Peyer's patch (tissue), 4 donors: Measurements from ENCODE around the gene RBMS1. TPM values are rescaled to one million over a fixed set of nuclear protein-coding genes. Genes with fewer than 3 reads are reported as not detected.

Experiments
- DNase-seq, 3 donors: peaks; one replicate each; pipeline ENCODE4 v3.0.0-alpha.2; 2017 to 2019
- H3K27ac ChIP-seq, 4 donors: fragments of 200-600 bp; sonication (generic); one replicate each; pipeline ENCODE4 v1.5.1; 2016 to 2019
- H3K27me3 ChIP-seq, 2 donors: fragments of 200-600 bp; sonication (generic); one replicate each; pipeline ENCODE4 v1.5.1; 2019
- H3K36me3 ChIP-seq, 3 donors: fragments of 200-600 bp; sonication (generic); one replicate each; pipeline ENCODE4 v1.5.1; 2016 to 2019
- H3K4me1 ChIP-seq, 4 donors: fragments of 200-600 bp; sonication (generic); one replicate each; pipeline ENCODE4 v1.5.1; 2016 to 2019
- H3K4me3 ChIP-seq, 4 donors: fragments of 200-600 bp; sonication (generic); 1 replicate in 3 of 4; 2 replicates in 1 of 4; pipeline ENCODE4 v1.5.1; 2016 to 2019; ENCODE audit warnings: mild to moderate bottlenecking in 1 of 4
- H3K9me3 ChIP-seq, 4 donors: fragments of 200-600 bp; sonication (generic); one replicate each; pipeline ENCODE4 v1.5.1; 2016 to 2019; ENCODE audit warnings: mild to moderate bottlenecking in 1 of 4
- CTCF ChIP-seq, 6 experiments: fragments of 450-650 bp in 4 of 6; fragments of 200-600 bp in 2 of 6; sonication (generic) in 1 of 6; IDR thresholded peaks; one replicate each; pipeline ENCODE4 v1.5.1; 2017 to 2019; ENCODE audit warnings: antibody characterized with exemption in 6 of 6, mild to moderate bottlenecking in 3 of 6, moderate library complexity in 1 of 6
- POLR2A ChIP-seq, 2 donors: fragments of 450-650 bp; IDR thresholded peaks; one replicate each; pipeline ENCODE4 v1.5.1; 2017; ENCODE audit warnings: antibody characterized with exemption in 2 of 2, mild to moderate bottlenecking in 2 of 2, moderate library complexity in 2 of 2
- total RNA-seq, 4 donors: library from RNA; depleted of rRNA; stranded (reverse); fragments of >200 nt; gene quantifications; one replicate each; pipeline ENCODE4 v1.1.0, GENCODE V29; 2016

Gene RBMS1
- total RNA-seq, 4 donors from 2014 or later = 10.5 to 41.3 (median 18.5) TPM

GRCh38 chr2:160301420-160301819 is 192.2 kb downstream of the RBMS1 start:
- no peak for DNase-seq
- Histone ChIP-seq H3K27ac (no peak overlapping the region), H3K4me1 (no peaks in the 10 kb centered on the region), H3K27me3 (no peaks in the 10 kb centered on the region), H3K36me3 (peaks cover 0 to 33% (median 0%) of the 10 kb centered on the region in 3 donors), H3K4me3 (no peak overlapping the region), H3K9me3 (no peaks in the 10 kb centered on the region)
- TF ChIP-seq CTCF (IDR thresholded peaks at IDR 0.05) (no peak), POLR2A (IDR thresholded peaks at IDR 0.05) (no peak)

GRCh38 chr2:160300203-160300602 is 193.4 kb downstream of the RBMS1 start:
- Histone ChIP-seq H3K4me3 (no peak overlapping the region), H3K27me3 (no peaks in the 10 kb centered on the region), H3K27ac (no peak overlapping the region), H3K36me3 (peaks cover 0 to 33% (median 0%) of the 10 kb centered on the region in 3 donors), H3K9me3 (no peaks in the 10 kb centered on the region), H3K4me1 (peaks cover 0 to 4% (median 0%) of the 10 kb centered on the region in 4 donors)
- no peak for TF ChIP-seq POLR2A (IDR thresholded peaks at IDR 0.05)
- no peak for TF ChIP-seq CTCF (IDR thresholded peaks at IDR 0.05)
- DNase-seq = no peak

GRCh38 chr2:160299540-160299939 is 194.1 kb downstream of the RBMS1 start:
- Histone ChIP-seq H3K4me3 (no peak overlapping the region), H3K4me1 (peaks cover 0 to 10% (median 0%) of the 10 kb centered on the region in 4 donors), H3K27ac (no peak overlapping the region), H3K36me3 (peaks cover 0 to 33% (median 0%) of the 10 kb centered on the region in 3 donors), H3K27me3 (no peaks in the 10 kb centered on the region), H3K9me3 (no peaks in the 10 kb centered on the region)
- TF ChIP-seq CTCF (IDR thresholded peaks at IDR 0.05) = no peak
- no peak for TF ChIP-seq POLR2A (IDR thresholded peaks at IDR 0.05)
- DNase-seq = no peak

- Histone ChIP-seq H3K9me3 (no peaks in the 10 kb centered on the region), H3K4me1 (peaks cover 0 to 15% (median 0%) of the 10 kb centered on the region in 4 donors), H3K27ac (no peak overlapping the region), H3K36me3 (peaks cover 0 to 33% (median 0%) of the 10 kb centered on the region in 3 donors), H3K4me3 (no peak overlapping the region), H3K27me3 (no peaks in the 10 kb centered on the region)
- no peak for DNase-seq
- TF ChIP-seq CTCF (IDR thresholded peaks at IDR 0.05) (no peak), POLR2A (IDR thresholded peaks at IDR 0.05) (no peak)
Measured at GRCh38 chr2:160298960-160299359, 194.6 kb downstream of the RBMS1 start.

- Histone ChIP-seq H3K36me3 (peaks cover 0 to 24% (median 0%) of the 10 kb centered on the region in 3 donors), H3K9me3 (no peaks in the 10 kb centered on the region), H3K27me3 (no peaks in the 10 kb centered on the region), H3K4me1 (peaks cover 0 to 15% (median 0%) of the 10 kb centered on the region in 4 donors), H3K27ac (no peak overlapping the region), H3K4me3 (no peak overlapping the region)
- TF ChIP-seq CTCF (IDR thresholded peaks at IDR 0.05) (no peak), POLR2A (IDR thresholded peaks at IDR 0.05) (no peak)
- no peak for DNase-seq
Measured at GRCh38 chr2:160295519-160296207, 197.9 kb downstream of the RBMS1 start.
